HG02798 (cell line): Measurements from ENCODE around the gene SNAPIN.
"Not testable (repeated sequence)": the region's sequence is repeated elsewhere in the genome, so short reads cannot be mapped to it uniquely, and the experiment has no call there.

ENCODE experiments used
- ATAC-seq: cut with Tn5 transposase; IDR thresholded peaks from one replicate; pipeline ENCODE4 v1.9.1; 2021; ENCODE audit warnings: mild to moderate bottlenecking; ENCODE audit not compliant: unreplicated experiment, poor library complexity

Gene SNAPIN

DNA sequence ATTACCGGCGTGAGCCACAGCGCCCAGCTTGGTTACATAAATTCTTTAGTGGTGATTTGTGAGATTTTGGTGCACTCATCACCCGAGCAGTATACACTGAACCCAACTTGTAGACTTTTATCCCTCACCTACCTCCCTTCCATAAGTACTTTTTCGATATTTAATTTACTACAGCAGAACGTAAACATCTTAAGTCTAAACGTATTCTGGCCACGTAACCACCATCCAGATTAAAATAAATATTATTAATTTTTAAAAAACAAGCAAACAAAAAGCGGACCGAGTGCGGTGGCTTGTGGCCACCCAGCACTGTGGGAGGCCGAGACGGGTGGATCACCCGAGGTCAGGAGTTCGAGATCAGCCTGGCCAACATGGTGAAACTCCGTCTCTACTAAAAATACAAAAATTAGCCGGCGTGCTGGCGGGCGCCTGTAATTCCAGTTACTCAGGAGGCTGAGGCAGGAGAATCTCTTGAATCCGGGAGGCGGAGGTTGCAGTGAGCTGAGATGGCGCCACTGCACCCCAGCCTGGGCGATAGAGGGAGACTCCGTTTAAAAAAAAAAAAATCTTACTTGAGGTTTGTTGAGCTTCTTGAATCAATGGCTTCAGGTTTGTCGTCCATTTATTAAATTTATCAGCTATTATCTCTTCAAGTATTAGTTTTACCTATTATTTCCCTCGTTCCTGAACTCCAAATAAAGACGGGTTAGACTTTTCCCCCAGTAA lies 13.3 kb downstream of the SNAPIN start:
- ATAC-seq, result not testable (repeated sequence)

DNA sequence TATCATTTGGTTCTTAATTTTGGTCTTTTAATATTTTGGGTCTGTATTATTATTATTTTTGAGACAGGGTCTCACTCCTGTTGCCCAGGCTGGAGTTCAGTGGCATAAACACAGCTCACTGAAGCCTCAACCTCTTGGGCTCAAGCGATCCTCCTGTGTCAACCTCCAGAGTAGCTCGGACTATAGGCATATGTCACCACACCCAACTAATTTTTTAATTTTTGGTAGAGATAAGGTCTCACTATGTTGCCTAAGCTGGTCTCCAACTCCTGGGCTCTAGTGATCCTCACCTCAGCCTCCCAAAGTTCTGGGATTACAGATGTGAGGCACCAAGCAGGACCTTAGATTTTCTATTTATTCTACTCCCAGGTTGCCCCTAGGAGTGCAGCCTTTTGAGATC lies 15.0 kb downstream of the SNAPIN start:
- ATAC-seq, result no peak

DNA sequence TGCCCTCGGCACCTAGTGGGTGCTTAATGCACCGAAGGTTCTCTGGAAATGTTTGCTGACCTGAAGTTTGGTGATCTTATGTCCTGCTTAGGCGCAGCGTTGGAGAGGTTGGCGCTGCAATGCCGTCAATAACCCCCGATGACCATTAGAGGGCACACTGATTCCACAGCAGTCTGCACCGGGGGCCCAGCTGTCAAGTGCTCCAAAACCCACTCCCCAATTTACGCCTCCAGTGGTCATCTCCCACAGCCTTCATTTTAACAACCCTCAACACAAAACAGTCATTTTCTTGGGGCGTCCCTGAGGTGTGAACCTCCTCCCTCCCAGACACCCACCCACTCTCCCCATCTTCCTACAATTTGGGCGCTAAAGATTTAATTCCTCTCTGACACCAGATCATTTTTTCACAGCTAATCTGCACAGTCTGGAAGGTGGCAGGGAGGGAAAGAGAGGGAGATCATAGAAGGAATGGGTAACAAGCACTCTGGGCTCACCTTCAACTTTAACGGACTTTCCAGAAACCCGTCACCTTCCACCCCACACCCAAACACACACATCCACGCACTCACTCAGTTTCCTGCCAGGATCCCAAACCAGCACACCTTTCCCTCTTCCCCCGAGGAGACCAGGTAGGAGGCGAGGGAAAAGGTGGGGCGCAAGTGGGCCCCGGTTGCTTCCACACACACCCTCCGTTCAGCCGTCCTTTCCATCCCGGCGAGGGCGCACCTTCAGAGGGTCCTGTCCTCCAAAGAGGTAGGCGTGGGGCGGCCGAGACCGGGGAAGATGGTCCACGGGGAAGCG lies 19.4 kb downstream of the SNAPIN start:
- ATAC-seq, result no peak

DNA sequence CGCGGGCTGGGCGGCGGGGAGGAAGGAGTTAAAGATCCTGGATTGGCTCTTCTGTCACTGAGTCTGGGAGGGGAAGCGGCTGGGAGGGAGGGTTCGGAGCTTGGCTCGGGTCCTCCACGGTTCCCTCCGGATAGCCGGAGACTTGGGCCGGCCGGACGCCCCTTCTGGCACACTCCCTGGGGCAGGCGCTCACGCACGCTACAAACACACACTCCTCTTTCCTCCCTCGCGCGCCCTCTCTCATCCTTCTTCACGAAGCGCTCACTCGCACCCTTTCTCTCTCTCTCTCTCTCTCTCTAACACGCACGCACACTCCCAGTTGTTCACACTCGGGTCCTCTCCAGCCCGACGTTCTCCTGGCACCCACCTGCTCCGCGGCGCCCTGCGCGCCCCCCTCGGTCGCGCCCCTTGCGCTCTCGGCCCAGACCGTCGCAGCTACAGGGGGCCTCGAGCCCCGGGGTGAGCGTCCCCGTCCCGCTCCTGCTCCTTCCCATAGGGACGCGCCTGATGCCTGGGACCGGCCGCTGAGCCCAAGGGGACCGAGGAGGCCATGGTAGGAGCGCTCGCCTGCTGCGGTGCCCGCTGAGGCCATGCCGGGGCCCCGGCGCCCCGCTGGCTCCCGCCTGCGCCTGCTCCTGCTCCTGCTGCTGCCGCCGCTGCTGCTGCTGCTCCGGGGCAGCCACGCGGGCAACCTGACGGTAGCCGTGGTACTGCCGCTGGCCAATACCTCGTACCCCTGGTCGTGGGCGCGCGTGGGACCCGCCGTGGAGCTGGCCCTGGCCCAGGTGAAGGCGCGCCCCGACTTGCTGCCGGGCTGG lies 20.2 kb downstream of the SNAPIN start, which contains the start of gene NPR1:
Gene NPR1, plus strand, starts transcription at position 170 of the 818 bp plus-strand sequence. Its CDS starts 421 bp downstream, at position 591.
- ATAC-seq, result no peak

DNA sequence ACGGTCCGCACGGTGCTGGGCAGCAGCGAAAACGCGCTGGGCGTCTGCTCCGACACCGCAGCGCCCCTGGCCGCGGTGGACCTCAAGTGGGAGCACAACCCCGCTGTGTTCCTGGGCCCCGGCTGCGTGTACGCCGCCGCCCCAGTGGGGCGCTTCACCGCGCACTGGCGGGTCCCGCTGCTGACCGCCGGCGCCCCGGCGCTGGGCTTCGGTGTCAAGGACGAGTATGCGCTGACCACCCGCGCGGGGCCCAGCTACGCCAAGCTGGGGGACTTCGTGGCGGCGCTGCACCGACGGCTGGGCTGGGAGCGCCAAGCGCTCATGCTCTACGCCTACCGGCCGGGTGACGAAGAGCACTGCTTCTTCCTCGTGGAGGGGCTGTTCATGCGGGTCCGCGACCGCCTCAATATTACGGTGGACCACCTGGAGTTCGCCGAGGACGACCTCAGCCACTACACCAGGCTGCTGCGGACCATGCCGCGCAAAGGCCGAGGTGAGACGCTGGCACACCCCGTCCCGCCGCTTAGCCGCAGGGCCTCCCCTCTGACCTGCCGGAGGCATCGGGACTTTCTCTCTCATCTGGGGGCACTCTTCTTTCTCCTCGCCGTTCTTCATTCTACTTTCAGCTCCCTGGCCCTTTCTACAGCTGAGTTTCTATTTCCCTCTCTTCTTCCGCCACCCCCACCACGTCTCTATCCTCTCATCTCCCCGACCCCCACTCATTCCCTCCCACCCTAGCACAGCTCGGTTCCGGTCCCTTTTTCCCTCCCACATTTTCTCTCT lies 21.0 kb downstream of the SNAPIN start:
- ATAC-seq, result no peak

DNA sequence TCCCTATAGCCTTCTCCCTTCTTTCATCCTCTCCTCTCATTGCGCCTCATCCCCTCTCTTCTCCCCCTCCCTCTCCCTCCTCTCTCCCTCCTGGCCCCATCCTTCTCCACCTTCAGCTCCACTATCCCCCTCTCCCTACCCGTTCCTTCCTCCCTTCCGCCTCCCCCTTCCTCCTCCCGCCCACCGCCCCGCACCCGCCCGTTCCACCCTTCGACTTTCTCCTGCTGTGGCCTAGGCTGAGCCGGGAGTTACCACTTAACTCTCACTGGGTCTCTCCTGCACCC lies 21.6 kb downstream of the SNAPIN start:
- no peak for ATAC-seq

DNA sequence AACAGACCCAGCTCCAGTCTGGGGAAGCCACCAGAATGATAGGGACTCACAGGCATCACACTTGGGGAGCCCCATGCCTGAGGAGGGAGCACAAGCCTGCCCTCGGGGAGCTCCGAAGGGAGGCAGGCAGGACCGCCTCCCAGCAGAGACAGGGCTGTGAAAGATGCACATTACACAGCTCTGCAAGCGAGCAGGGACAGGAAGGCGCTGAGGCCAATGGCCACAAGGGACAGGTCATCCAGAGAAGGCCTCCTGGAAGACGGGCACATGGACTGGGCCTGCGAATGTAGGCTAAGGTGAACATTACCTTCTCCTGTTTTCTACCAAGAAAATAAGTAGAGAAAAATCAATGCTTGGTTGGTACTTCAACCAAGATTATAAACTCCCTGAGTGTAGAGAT lies 24.2 kb downstream of the SNAPIN start:
- ATAC-seq, result no peak

DNA sequence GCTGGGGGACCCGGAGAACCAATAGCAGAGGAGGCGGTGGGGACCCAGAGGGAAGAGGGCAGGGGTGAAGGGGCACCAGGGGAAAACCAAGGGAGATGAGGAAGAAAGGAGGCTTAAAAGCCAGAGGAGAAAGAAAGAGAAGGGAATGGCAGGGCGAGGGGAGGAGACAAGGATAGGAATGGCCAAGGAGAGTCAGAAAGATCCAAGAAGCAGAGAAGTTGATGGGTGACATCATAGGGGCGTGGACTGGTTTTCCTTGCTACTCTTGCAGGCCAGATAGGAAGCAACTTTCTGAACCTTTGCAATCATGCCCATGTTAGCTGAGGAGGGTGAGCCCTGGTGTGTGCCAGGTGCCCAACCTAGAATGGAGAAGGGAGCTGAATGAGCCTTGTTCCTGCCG lies 25.4 kb downstream of the SNAPIN start:
- no peak for ATAC-seq

DNA sequence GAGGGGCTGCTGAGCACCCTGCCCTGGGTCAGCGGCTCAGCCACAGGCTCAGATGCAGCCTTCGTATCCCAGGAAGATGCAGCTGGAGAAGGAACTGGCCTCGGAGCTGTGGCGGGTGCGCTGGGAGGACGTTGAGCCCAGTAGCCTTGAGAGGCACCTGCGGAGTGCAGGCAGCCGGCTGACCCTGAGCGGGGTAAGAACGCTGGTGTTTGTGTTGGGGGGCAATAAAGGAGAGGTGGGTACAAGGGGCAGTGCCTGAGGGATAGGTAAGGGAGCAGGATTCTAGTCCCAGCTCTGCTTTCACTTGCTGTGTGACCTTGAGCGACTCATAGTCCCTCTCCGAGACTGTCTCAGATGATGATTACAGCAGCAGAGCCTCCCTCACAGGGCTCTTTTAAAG lies 26.4 kb downstream of the SNAPIN start:
- ATAC-seq, result no peak

DNA sequence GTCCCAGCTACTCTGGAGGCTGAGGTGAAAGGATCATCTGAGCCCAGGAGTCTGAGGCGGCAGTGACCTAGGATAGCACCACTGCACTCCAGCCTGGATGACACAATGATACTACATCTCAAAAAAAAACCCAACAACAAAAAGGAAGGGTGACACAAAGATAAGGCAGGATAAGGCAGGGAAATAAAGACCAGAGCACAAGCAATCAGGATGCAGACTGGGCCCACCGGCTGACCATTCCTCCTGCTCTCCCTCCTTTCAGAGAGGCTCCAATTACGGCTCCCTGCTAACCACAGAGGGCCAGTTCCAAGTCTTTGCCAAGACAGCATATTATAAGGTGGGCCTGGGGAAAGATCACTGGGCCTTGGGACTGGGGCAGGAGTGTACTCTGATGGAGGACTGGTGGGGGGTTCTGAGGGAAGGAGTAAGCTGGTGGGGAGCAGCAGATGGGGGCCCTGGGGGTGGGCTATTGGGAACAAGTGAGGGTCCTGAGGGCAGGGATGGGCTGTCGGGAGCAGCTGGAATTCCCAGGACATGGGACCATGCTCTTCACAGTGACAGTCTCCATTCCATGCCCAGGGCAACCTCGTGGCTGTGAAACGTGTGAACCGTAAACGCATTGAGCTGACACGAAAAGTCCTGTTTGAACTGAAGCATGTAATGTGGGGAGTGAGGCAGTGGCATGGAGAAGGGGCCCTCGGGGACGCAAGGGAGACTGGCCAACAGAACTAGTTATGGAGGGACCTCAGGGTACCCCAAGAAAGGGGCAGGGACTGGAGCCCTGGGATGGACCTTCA lies 27.2 kb downstream of the SNAPIN start:
- ATAC-seq, result no peak

DNA sequence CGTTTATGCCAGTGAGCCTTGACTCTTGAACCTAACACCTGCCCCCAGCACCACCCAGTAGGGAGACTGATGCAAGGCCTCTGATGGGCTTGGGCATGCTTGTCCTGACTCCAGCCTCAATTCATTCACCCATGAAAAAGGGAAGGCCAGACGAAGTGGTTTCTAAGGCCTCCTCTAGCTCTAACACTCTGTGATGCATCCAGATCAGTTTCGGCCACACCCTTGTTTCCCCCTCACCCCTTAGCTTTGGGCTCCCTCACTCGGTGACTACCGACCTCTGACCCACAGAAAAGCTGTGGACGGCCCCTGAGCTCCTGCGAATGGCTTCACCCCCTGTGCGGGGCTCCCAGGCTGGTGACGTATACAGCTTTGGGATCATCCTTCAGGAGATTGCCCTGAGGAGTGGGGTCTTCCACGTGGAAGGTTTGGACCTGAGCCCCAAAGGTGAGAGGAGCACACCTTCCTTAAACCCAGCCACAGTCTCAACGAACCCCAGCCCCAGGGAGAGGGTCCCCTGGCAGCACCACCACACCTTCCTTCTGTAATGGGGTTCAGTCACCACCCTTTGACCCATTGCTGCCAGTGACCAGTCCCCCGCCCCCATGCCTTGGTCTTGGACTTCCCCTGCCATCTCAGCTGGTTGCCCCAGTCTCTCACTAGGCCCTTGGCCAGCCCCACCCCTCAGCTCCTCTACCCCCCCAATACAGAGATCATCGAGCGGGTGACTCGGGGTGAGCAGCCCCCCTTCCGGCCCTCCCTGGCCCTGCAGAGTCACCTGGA lies 29.0 kb downstream of the SNAPIN start:
- ATAC-seq, result no peak

DNA sequence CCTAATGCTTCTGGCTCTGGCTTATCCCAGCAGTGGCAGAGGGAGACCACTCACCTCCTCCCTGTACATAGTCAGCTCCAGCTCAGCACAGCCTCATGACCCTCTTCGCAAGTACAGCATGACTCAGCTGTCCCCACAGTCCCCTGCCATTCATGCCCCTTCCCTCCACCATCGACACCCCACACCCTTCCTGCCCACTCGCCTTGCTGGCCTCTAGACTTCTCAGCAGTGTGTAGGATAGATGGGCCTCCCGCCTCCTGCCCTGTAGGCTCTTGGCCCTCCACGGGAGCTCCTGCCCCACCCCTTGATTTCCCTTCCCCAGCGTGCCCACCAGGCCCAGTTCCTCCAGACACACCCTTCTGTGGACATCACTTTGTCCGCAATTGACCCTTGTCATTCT lies 29.8 kb downstream of the SNAPIN start:
- no peak for ATAC-seq

DNA sequence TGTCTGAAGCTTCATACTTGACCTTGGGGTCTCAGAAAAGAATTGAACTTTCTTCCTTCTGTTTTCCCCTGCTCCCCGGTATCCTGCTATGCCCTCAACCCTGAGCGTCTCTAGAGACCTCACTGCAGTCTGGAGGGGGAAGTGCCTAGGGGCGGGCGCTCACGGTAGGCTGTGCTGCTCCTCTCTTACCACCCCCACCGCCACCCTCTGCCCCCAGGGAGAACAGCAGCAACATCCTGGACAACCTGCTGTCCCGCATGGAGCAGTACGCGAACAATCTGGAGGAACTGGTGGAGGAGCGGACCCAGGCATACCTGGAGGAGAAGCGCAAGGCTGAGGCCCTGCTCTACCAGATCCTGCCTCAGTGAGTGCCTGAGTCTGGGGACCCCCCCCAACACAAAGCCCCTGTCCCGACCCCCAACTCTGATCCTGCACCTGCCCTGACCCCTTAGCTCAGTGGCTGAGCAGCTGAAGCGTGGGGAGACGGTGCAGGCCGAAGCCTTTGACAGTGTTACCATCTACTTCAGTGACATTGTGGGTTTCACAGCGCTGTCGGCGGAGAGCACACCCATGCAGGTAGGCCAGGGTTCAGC lies 30.3 kb downstream of the SNAPIN start:
- ATAC-seq, result no peak

DNA sequence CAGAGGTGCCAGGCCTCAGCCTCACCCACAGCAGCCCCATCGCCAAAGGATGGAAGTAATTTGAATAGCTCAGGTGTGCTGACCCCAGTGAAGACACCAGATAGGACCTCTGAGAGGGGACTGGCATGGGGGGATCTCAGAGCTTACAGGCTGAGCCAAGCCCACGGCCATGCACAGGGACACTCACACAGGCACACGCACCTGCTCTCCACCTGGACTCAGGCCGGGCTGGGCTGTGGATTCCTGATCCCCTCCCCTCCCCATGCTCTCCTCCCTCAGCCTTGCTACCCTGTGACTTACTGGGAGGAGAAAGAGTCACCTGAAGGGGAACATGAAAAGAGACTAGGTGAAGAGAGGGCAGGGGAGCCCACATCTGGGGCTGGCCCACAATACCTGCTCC lies 35.0 kb downstream of the SNAPIN start:
- no peak for ATAC-seq

DNA sequence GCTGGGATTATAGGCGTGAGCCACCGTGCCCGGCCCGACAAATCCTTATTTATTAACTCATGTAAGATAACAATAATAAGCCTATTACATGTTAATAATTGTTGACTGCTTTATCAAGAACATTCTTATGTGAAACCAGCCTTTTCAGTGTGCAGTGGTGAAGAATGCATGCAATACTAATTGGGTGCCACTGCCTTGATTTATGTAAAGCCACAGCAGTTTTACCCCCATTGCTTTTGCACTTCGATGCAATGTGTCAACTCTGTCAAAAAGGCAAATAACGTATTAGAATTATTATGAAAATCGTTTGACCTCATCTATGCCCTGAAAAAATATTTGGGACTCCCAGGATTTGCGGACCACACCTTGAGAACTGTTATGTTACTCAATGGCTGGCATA lies 38.2 kb downstream of the SNAPIN start:
- no peak for ATAC-seq

DNA sequence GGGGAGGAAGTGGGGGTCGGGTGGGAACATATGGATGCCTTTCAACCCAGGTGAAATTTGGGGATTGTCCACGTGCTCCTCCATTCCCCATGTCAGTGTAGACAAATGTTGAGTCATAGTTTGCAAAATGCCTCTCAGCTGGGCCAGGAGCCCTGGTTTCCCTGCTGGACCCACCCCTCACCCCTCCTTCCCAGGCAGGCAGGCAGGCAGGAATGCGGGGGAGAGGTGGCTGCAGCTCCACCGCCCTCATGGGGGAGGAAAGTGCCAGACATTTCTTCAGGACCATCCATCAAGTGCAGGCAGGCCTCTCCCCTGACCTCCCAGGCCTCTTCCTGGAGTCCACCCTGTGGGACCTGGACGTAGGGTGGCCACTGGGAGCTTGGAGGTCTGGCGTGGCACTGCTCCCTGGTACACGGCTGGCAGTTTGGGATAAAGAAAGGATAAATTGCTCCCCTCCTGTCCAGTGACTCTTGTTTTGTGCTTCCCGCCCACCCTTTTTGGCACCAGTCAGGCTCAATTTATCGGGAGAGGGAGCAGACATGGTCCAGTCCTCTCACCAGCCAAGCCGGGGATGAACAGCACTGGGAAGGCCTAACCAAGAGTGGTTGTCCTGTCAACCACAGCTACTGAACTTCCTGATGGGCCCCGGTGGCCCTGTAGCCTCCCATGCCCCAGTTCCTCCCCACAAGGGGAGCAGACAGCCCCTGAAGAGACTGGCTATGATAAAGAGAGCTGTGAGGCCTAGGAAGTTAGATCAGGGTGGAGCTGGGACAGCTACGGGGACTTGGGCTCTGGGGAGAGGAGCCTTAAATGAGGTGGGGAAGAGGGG lies 38.9 kb downstream of the SNAPIN start:
- ATAC-seq, result no peak

DNA sequence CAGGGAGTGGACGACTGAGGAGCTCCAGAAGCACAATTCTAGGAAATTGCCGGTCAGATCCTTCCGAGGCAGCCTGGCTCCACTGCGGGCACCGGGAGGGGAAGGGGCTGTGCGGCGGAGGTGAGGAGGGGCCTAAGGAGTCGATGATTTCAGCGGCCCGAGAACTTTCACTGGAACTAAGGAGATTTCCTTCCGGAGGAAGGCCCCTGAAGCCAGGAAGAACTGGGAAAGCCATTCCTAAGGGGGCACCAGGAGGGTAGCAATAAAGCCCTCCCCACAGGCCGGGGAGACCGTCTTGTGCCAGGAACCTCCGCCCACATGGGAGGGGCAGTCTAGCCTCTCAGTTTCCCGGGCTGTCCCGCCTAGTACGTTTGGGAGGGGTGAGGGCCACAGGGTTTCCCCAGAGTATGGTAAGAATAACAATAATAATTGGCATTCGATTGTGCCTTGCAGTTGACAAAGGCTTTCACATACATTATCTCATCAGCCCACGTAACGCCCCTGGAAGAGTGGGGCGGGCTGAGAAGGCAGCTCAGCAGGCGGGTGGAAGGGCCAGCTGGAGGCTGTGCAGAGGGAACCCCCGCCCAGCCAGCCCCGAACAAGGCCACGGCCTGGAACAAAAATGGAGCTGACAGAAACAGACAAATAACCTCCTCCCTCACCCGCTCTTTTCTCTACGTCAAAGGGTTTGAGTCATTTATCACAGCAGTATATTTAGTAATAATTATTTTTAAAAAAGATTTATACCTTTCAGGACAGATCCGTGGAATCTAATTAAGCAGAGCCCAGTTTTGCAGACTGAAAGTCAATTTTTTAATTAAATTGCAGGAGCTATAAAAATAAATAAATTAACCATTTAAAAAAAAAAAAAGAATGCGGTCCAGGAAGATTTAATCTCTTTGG lies 39.8 kb downstream of the SNAPIN start:
- no peak for ATAC-seq
